Natural killer cell (primary cell): ENCODE measurements around the gene PSRC1. TPM values are rescaled to one million over a fixed set of nuclear protein-coding genes. Genes with fewer than 3 reads are reported as not detected.
A peak's percentile ranks its signal among the peaks of the same experiment; 100 is the strongest.

Experiments
- ATAC-seq, 3 donors: fragments of 150-1000 bp in 2 of 3; fragments of 200-7000 bp in 1 of 3; cut with Tn5 transposase; 1 replicate in 1 of 3; 2 replicates in 2 of 3; pipeline ENCODE4 v1.10.0; 2021; ENCODE audit warnings: mild to moderate bottlenecking in 2 of 3, moderate library complexity in 2 of 3
- DNase-seq, 2 donors: peaks; one replicate each; pipeline versions ENCODE4 v3.0.0 to v3.0.0-alpha.2; 2013 to 2021; ENCODE audit warnings: mixed read lengths in 1 of 2
- H3K27ac ChIP-seq: one replicate; pipeline ENCODE4 v1.5.1; 2013; ENCODE audit warnings: mild to moderate bottlenecking, low read length
- H3K27me3 ChIP-seq: one replicate; pipeline ENCODE4 v1.6.1; 2013; ENCODE audit warnings: low read length; ENCODE audit not compliant: control insufficient read depth, insufficient read depth
- H3K36me3 ChIP-seq: one replicate; pipeline ENCODE4 v1.6.1; 2013; ENCODE audit warnings: low read length; ENCODE audit not compliant: control insufficient read depth, insufficient read depth
- H3K4me1 ChIP-seq: one replicate; pipeline ENCODE4 v1.6.1; 2013; ENCODE audit warnings: low read length; ENCODE audit not compliant: control insufficient read depth, insufficient read depth
- H3K4me3 ChIP-seq: one replicate; pipeline ENCODE4 v1.5.1; 2013; ENCODE audit warnings: low read length
- H3K9me3 ChIP-seq: one replicate; pipeline ENCODE4 v1.6.1; 2013; ENCODE audit warnings: low read length; ENCODE audit not compliant: control insufficient read depth, insufficient read depth
- H3K27ac Mint-ChIP-seq, 2 donors: one replicate each; pipeline ENCODE4 v1.8.0; 2022; ENCODE audit warnings: mild to moderate bottlenecking in 2 of 2, mixed read lengths in 2 of 2, moderate library complexity in 1 of 2
- H3K27me3 Mint-ChIP-seq, 2 donors: one replicate each; pipeline ENCODE4 v1.8.0; 2022; ENCODE audit warnings: low read depth in 2 of 2, mixed read lengths in 2 of 2
- H3K36me3 Mint-ChIP-seq: one replicate; pipeline ENCODE4 v1.8.0; 2022; ENCODE audit warnings: mixed read lengths
- H3K4me1 Mint-ChIP-seq, 2 donors: one replicate each; pipeline ENCODE4 v1.8.0; 2022; ENCODE audit warnings: mixed read lengths in 2 of 2
- H3K4me3 Mint-ChIP-seq: one replicate; pipeline ENCODE4 v1.8.0; 2022; ENCODE audit warnings: mild to moderate bottlenecking, moderate library complexity, mixed read lengths
- H3K9me3 Mint-ChIP-seq, 2 donors: one replicate each; pipeline ENCODE4 v1.8.0; 2022; ENCODE audit warnings: mixed read lengths in 2 of 2
- CTCF ChIP-seq: fragments of 200-600 bp; IDR thresholded peaks from one replicate; pipeline ENCODE4 v1.8.0; 2022; ENCODE audit warnings: antibody characterized with exemption
- WGBS: methylation state at CpG from one replicate; pipeline ENCODE4 v1.1.7; 2013; ENCODE audit warnings: missing lambda C conversion rate; ENCODE audit not compliant: insufficient coverage; 5-methylcytosine and 5-hydroxymethylcytosine counted together
- intact Hi-C: fragments of 100-400 bp; cut with micrococcal nuclease; formaldehyde crosslinking; loops from one replicate; pipeline ENCODE4 v1.14.2; 2022
- total RNA-seq, 4 donors: library from RNA; stranded (reverse); fragments of 120-200 nt in 1 of 4; gene quantifications; one replicate each; pipeline versions ENCODE4 v1.2.3 to v1.2.4, GENCODE V29; 2013 to 2022

Gene PSRC1
- total RNA-seq, 3 donors from 2014 or later (not counting 1 experiment from before 2014, with no cell fraction given): 1.1 to 2.4 (median 1.9) TPM

DNA sequence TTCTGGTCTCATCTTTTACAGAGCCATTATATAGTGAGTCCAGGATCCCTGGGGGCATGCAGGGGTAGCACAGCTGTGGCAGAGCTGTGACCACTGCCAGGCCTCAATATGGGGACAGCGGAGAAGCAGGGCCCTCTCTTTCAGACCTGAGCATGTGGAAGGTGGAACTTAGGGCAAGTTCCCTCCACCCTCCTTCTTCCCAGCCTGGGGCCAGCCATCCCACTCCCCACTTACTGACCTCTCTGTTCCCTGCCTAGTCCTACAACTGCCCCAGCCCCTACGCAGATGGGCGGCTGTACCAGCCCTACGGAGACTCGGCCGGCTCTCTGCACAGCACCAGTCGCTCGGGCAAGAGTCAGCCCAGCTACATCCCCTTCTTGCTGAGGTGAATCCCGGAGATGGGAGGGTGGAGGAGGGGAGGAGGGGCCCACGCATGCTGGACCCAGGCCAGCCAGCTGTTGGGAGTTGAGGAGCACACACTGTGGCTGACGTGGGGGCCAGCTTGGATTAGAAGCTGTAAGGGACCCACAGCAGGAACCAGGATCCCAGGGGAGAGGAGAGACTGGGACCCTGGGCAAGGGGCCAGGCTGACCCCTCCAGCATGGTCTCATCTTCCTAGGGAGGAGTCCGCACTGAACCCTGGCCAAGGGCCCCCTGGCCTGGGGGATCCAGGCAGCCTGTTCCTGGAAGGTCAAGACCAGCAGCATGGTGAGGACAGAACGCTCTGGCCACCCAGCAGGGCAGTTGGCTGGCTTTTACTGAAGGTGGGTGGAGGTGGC lies 10.7 kb downstream of the PSRC1 start:
- Mint-ChIP-seq H3K4me3 (no peak overlapping the region), H3K36me3 (no peaks in the 10 kb centered on the region), H3K27ac (no peak overlapping the region), H3K9me3 (no peaks in the 10 kb centered on the region), H3K4me1 (peaks cover 0 to 8% of the 10 kb centered on the region in 2 donors), H3K27me3 (no peaks in the 10 kb centered on the region)
- H3K27me3 ChIP-seq: no peaks in the 10 kb centered on the region
- TF ChIP-seq CTCF: no peak
- H3K9me3 ChIP-seq: no peaks in the 10 kb centered on the region
- H3K36me3 ChIP-seq: no peaks in the 10 kb centered on the region
- no peak overlapping the region for H3K27ac ChIP-seq
- H3K4me1 ChIP-seq: peaks cover under 1% of the 10 kb centered on the region
- WGBS: 95% methylated on average over 13 of the region's 13 CpGs
- DNase-seq (no peak), ATAC-seq (no peak)
- intact Hi-C loops: no loop called here
- no peak overlapping the region for H3K4me3 ChIP-seq

DNA sequence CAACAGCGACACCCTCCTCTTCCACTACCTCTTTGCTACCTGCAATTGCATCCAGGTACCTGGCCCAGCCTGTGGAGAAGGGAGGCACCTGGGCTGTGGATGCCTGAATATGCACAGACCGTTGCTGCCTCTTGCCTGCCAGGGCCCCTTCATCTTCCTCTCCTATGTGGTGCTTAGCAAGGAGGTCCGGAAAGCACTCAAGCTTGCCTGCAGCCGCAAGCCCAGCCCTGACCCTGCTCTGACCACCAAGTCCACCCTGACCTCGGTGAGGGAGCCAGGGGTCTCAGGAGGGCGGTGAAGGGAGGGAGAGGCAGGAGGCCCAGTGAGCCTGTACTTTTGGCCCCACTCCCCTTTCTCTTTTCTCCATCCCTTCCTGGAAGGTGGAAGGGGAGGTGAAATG lies 11.5 kb downstream of the PSRC1 start:
- Mint-ChIP-seq H3K4me1 (peaks cover 0 to 5% of the 10 kb centered on the region in 2 donors), H3K36me3 (no peaks in the 10 kb centered on the region), H3K4me3 (no peak overlapping the region), H3K9me3 (no peaks in the 10 kb centered on the region), H3K27ac (no peak overlapping the region), H3K27me3 (no peaks in the 10 kb centered on the region)
- Histone ChIP-seq H3K9me3 (no peaks in the 10 kb centered on the region), H3K27ac (no peak overlapping the region), H3K27me3 (no peaks in the 10 kb centered on the region), H3K4me3 (no peak overlapping the region), H3K4me1 (no peaks in the 10 kb centered on the region), H3K36me3 (no peaks in the 10 kb centered on the region)
- 87% methylated on average over 5 of the region's 6 CpGs for WGBS
- ATAC-seq (no peak), DNase-seq (no peak)
- intact Hi-C loops: no loop called here
- no peak for TF ChIP-seq CTCF

- DNase-seq: no peak
- no peak overlapping the region for H3K4me3 ChIP-seq
- H3K36me3 Mint-ChIP-seq: no peaks in the 10 kb centered on the region
- H3K27me3 ChIP-seq: no peaks in the 10 kb centered on the region
- peaks cover 0 to 5% of the 10 kb centered on the region in 2 donors for H3K4me1 Mint-ChIP-seq
- no peak for ATAC-seq
- intact Hi-C loops: no loop called here
- TF ChIP-seq CTCF: no peak
- H3K9me3 Mint-ChIP-seq: no peaks in the 10 kb centered on the region
- H3K4me3 Mint-ChIP-seq: peak overlapping the region; percentile 21
- H3K36me3 ChIP-seq: no peaks in the 10 kb centered on the region
- H3K9me3 ChIP-seq: no peaks in the 10 kb centered on the region
- H3K4me1 ChIP-seq: no peaks in the 10 kb centered on the region
- no peak overlapping the region for H3K27ac ChIP-seq
- H3K27ac Mint-ChIP-seq: peak overlapping the region in 1 of 2 donors; percentile 45
- no peaks in the 10 kb centered on the region for H3K27me3 Mint-ChIP-seq
- 95% methylated on average over 20 of the region's 20 CpGs for WGBS
Observed at GRCh38 chr1:109270623-109271317, 12.2 kb downstream of the PSRC1 start.
